NCI-H1092 (cell line): ENCODE results near the gene ATF7.

Experiments used
- DNase-seq: peaks from one replicate; lab custom pipeline; 2025; lab: John Stamatoyannopoulos, UW

The ATF7 gene

GRCh38 chr12:53500142-53500775, 125.9 kb downstream of the ATF7 start:
- DNase-seq: no peak

- DNase-seq: no peak
These were observed 126.7 kb downstream of the ATF7 start, which contains the start of gene MAP3K12 for GRCh38 chr12:53499266-53500141. TSS of gene MAP3K12 (minus strand) at chr12:53499458. CDS start at chr12:53487391, 12,067 bp downstream.

GRCh38 chr12:53498235-53498630, 127.9 kb downstream of the ATF7 start:
- no peak for DNase-seq

GRCh38 chr12:53497461-53497860, 128.7 kb downstream of the ATF7 start:
- no peak for DNase-seq

- no peak for DNase-seq
These were observed 129.5 kb downstream of the ATF7 start for GRCh38 chr12:53496752-53497032.

- DNase-seq: no peak
These were observed 130.1 kb downstream of the ATF7 start for GRCh38 chr12:53495903-53496751.

- no peak for DNase-seq
These were observed 132.4 kb downstream of the ATF7 start for GRCh38 chr12:53493610-53494391.

GRCh38 chr12:53492830-53493609, 133.2 kb downstream of the ATF7 start:
- DNase-seq: peak; percentile 69

GRCh38 chr12:53492188-53492587, 134.0 kb downstream of the ATF7 start:
- no peak for DNase-seq

GRCh38 chr12:53489242-53489864, 136.8 kb downstream of the ATF7 start:
- no peak for DNase-seq

GRCh38 chr12:53486736-53487487, 139.3 kb downstream of the ATF7 start:
- no peak for DNase-seq

GRCh38 chr12:53485955-53486735, 140.0 kb downstream of the ATF7 start:
- no peak for DNase-seq

GRCh38 chr12:53484686-53485575, 141.3 kb downstream of the ATF7 start:
- DNase-seq: no peak

GRCh38 chr12:53483979-53484377, 142.2 kb downstream of the ATF7 start:
- DNase-seq: no peak

GRCh38 chr12:53483225-53483978, 142.8 kb downstream of the ATF7 start:
- no peak for DNase-seq

GRCh38 chr12:53482626-53483168, 143.5 kb downstream of the ATF7 start:
- DNase-seq: no peak
